ENCODE measurements around the gene TMED5. TPM values are rescaled to one million over a fixed set of nuclear protein-coding genes. Genes with fewer than 3 reads are reported as not detected.

TMED5 gene
- total RNA-seq, 1 donor from 2014 or later, result 34.5 TPM

- no peak for TF ChIP-seq CTCF (IDR thresholded peaks at IDR 0.05; ENCODE audit: unreplicated experiment)
- no peaks in the 10 kb centered on the region for H3K27me3 Mint-ChIP-seq (ENCODE audit: unreplicated experiment)
- no peaks in the 10 kb centered on the region for H3K9me3 Mint-ChIP-seq (ENCODE audit: unreplicated experiment)
- peaks cover 17% of the 10 kb centered on the region for H3K36me3 Mint-ChIP-seq (ENCODE audit: low read depth, unreplicated experiment)
- H3K4me1 Mint-ChIP-seq (ENCODE audit: unreplicated experiment), result no peaks in the 10 kb centered on the region
- H3K4me3 Mint-ChIP-seq (ENCODE audit: unreplicated experiment), result no peak overlapping the region
- H3K27ac Mint-ChIP-seq (ENCODE audit: unreplicated experiment), result no peak overlapping the region
- DNase-seq (ENCODE audit: low spot score), result no peak
Observed at GRCh38 chr1:93215322-93215721, 35.1 kb upstream of the TMED5 start.

GRCh38 chr1:93207211-93207610 is 27.0 kb upstream of the TMED5 start:
- no peak overlapping the region for H3K27ac Mint-ChIP-seq (ENCODE audit: unreplicated experiment)
- H3K4me3 Mint-ChIP-seq (ENCODE audit: unreplicated experiment), result no peak overlapping the region
- H3K36me3 Mint-ChIP-seq (ENCODE audit: low read depth, unreplicated experiment), result peaks cover under 1% of the 10 kb centered on the region
- H3K4me1 Mint-ChIP-seq (ENCODE audit: unreplicated experiment), result no peaks in the 10 kb centered on the region
- no peaks in the 10 kb centered on the region for H3K9me3 Mint-ChIP-seq (ENCODE audit: unreplicated experiment)
- TF ChIP-seq CTCF (IDR thresholded peaks at IDR 0.05; ENCODE audit: unreplicated experiment), result no peak
- DNase-seq (ENCODE audit: low spot score), result no peak
- H3K27me3 Mint-ChIP-seq (ENCODE audit: unreplicated experiment), result no peaks in the 10 kb centered on the region

- no peaks in the 10 kb centered on the region for H3K9me3 Mint-ChIP-seq (ENCODE audit: unreplicated experiment)
- no peaks in the 10 kb centered on the region for H3K27me3 Mint-ChIP-seq (ENCODE audit: unreplicated experiment)
- H3K4me1 Mint-ChIP-seq (ENCODE audit: unreplicated experiment), result no peaks in the 10 kb centered on the region
- no peak overlapping the region for H3K4me3 Mint-ChIP-seq (ENCODE audit: unreplicated experiment)
- no peak for DNase-seq (ENCODE audit: low spot score)
- H3K27ac Mint-ChIP-seq (ENCODE audit: unreplicated experiment), result no peak overlapping the region
- TF ChIP-seq CTCF (IDR thresholded peaks at IDR 0.05; ENCODE audit: unreplicated experiment), result no peak
- no peaks in the 10 kb centered on the region for H3K36me3 Mint-ChIP-seq (ENCODE audit: low read depth, unreplicated experiment)
Observed at GRCh38 chr1:93206567-93206954, 26.3 kb upstream of the TMED5 start.

GRCh38 chr1:93205892-93206566 is 25.8 kb upstream of the TMED5 start:
- no peak overlapping the region for H3K27ac Mint-ChIP-seq (ENCODE audit: unreplicated experiment)
- no peak for TF ChIP-seq CTCF (IDR thresholded peaks at IDR 0.05; ENCODE audit: unreplicated experiment)
- DNase-seq (ENCODE audit: low spot score), result no peak
- no peaks in the 10 kb centered on the region for H3K36me3 Mint-ChIP-seq (ENCODE audit: low read depth, unreplicated experiment)
- H3K27me3 Mint-ChIP-seq (ENCODE audit: unreplicated experiment), result no peaks in the 10 kb centered on the region
- H3K9me3 Mint-ChIP-seq (ENCODE audit: unreplicated experiment), result no peaks in the 10 kb centered on the region
- H3K4me3 Mint-ChIP-seq (ENCODE audit: unreplicated experiment), result no peak overlapping the region
- no peaks in the 10 kb centered on the region for H3K4me1 Mint-ChIP-seq (ENCODE audit: unreplicated experiment)

GRCh38 chr1:93200714-93201113 is 20.5 kb upstream of the TMED5 start:
- Mint-ChIP-seq H3K4me3 (ENCODE audit: unreplicated experiment) (no peak overlapping the region), H3K36me3 (ENCODE audit: low read depth, unreplicated experiment) (peaks cover 8% of the 10 kb centered on the region), H3K9me3 (ENCODE audit: unreplicated experiment) (no peaks in the 10 kb centered on the region), H3K27ac (ENCODE audit: unreplicated experiment) (no peak overlapping the region), H3K27me3 (ENCODE audit: unreplicated experiment) (peaks cover 2% of the 10 kb centered on the region), H3K4me1 (ENCODE audit: unreplicated experiment) (no peaks in the 10 kb centered on the region)
- no peak for TF ChIP-seq CTCF (IDR thresholded peaks at IDR 0.05; ENCODE audit: unreplicated experiment)
- DNase-seq (ENCODE audit: low spot score), result no peak

All from endothelial cell (in vitro differentiated cells).